Parathyroid adenoma (tissue), 2 donors: ENCODE data around the gene COL2A1.

Experiments
- H2AFZ ChIP-seq: fragments of 300-600 bp; sonication (generic); one replicate; pipeline ENCODE4 v1.7.0; 2017; ENCODE audit warnings: antibody characterized with exemption, mild to moderate bottlenecking
- H3K27ac ChIP-seq: fragments of 300-600 bp; sonication (generic); one replicate; pipeline ENCODE4 v1.7.0; 2017
- H3K27me3 ChIP-seq: fragments of 300-600 bp; sonication (generic); one replicate; pipeline ENCODE4 v1.7.0; 2017; ENCODE audit warnings: low read length; ENCODE audit not compliant: control insufficient read depth, insufficient read depth
- H3K36me3 ChIP-seq: fragments of 300-600 bp; sonication (generic); one replicate; pipeline ENCODE4 v1.7.0; 2017; ENCODE audit warnings: low read length; ENCODE audit not compliant: control insufficient read depth, insufficient read depth
- H3K4me1 ChIP-seq: fragments of 300-600 bp; sonication (generic); one replicate; pipeline ENCODE4 v1.7.0; 2017; ENCODE audit warnings: control low read depth
- H3K4me2 ChIP-seq: fragments of 300-600 bp; sonication (generic); one replicate; pipeline ENCODE4 v1.7.0; 2017; ENCODE audit warnings: low read length
- H3K4me3 ChIP-seq: fragments of 300-600 bp; sonication (generic); one replicate; pipeline ENCODE4 v1.7.0; 2017; ENCODE audit warnings: low read depth, low read length
- H3K79me2 ChIP-seq: fragments of 300-600 bp; sonication (generic); one replicate; pipeline ENCODE4 v1.7.0; 2017; ENCODE audit warnings: control low read depth
- H3K9ac ChIP-seq: fragments of 300-600 bp; sonication (generic); one replicate; pipeline ENCODE4 v1.7.0; 2017; ENCODE audit warnings: mild to moderate bottlenecking
- H3K9me3 ChIP-seq: fragments of 300-600 bp; sonication (generic); one replicate; pipeline ENCODE4 v1.7.0; 2017; ENCODE audit warnings: low read length; ENCODE audit not compliant: control insufficient read depth
- TF ChIP-seq, protein P1 (sequence below): fragments of 300-600 bp; sonication (generic); IDR thresholded peaks from one replicate; pipeline ENCODE4 v1.7.0; 2017; ENCODE audit warnings: antibody characterized with exemption, mild to moderate bottlenecking
- donor health status: primary hyperparathyroidism.

The COL2A1 gene

GRCh38 chr12:47979166-47979565 lies 25.1 kb downstream of the COL2A1 start:
- no peak overlapping the region for H3K9ac ChIP-seq
- no peak overlapping the region for H3K27ac ChIP-seq
- no peaks in the 10 kb centered on the region for H3K9me3 ChIP-seq
- TF ChIP-seq, protein P1, sequence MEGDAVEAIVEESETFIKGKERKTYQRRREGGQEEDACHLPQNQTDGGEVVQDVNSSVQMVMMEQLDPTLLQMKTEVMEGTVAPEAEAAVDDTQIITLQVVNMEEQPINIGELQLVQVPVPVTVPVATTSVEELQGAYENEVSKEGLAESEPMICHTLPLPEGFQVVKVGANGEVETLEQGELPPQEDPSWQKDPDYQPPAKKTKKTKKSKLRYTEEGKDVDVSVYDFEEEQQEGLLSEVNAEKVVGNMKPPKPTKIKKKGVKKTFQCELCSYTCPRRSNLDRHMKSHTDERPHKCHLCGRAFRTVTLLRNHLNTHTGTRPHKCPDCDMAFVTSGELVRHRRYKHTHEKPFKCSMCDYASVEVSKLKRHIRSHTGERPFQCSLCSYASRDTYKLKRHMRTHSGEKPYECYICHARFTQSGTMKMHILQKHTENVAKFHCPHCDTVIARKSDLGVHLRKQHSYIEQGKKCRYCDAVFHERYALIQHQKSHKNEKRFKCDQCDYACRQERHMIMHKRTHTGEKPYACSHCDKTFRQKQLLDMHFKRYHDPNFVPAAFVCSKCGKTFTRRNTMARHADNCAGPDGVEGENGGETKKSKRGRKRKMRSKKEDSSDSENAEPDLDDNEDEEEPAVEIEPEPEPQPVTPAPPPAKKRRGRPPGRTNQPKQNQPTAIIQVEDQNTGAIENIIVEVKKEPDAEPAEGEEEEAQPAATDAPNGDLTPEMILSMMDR = no peak
- no peaks in the 10 kb centered on the region for H3K79me2 ChIP-seq
- no peaks in the 10 kb centered on the region for H3K27me3 ChIP-seq
- H3K4me1 ChIP-seq = no peaks in the 10 kb centered on the region
- H3K36me3 ChIP-seq = no peaks in the 10 kb centered on the region
- no peak overlapping the region for H3K4me3 ChIP-seq
- no peak overlapping the region for H2AFZ ChIP-seq
- H3K4me2 ChIP-seq = no peak overlapping the region

- Histone ChIP-seq H3K79me2 (no peaks in the 10 kb centered on the region), H3K9ac (no peak overlapping the region), H2AFZ (no peak overlapping the region), H3K27me3 (no peaks in the 10 kb centered on the region), H3K9me3 (no peaks in the 10 kb centered on the region), H3K4me1 (no peaks in the 10 kb centered on the region), H3K27ac (no peak overlapping the region), H3K4me2 (no peak overlapping the region), H3K36me3 (no peaks in the 10 kb centered on the region), H3K4me3 (no peak overlapping the region)
- TF ChIP-seq, protein P1 = no peak
These were observed 25.7 kb downstream of the COL2A1 start for GRCh38 chr12:47978598-47978873.

- Histone ChIP-seq H3K4me2 (no peak overlapping the region), H3K4me3 (no peak overlapping the region), H3K9me3 (no peaks in the 10 kb centered on the region), H3K9ac (no peak overlapping the region), H3K4me1 (no peaks in the 10 kb centered on the region), H3K79me2 (no peaks in the 10 kb centered on the region), H3K36me3 (no peaks in the 10 kb centered on the region), H2AFZ (no peak overlapping the region), H3K27ac (no peak overlapping the region), H3K27me3 (no peaks in the 10 kb centered on the region)
- TF ChIP-seq, protein P1 = no peak
These were observed 26.3 kb downstream of the COL2A1 start for GRCh38 chr12:47977772-47978597.

- Histone ChIP-seq H3K4me3 (no peak overlapping the region), H2AFZ (no peak overlapping the region), H3K27me3 (no peaks in the 10 kb centered on the region), H3K9me3 (no peaks in the 10 kb centered on the region), H3K4me2 (no peak overlapping the region), H3K36me3 (no peaks in the 10 kb centered on the region), H3K27ac (no peak overlapping the region), H3K9ac (no peak overlapping the region), H3K4me1 (no peaks in the 10 kb centered on the region), H3K79me2 (no peaks in the 10 kb centered on the region)
- TF ChIP-seq, protein P1 = no peak
These were observed 27.1 kb downstream of the COL2A1 start for GRCh38 chr12:47977046-47977771.
